Stimulated activated CD4-positive, alpha-beta T cell treated with anti-CD3 and anti-CD28 coated beads, Interleukin-12 subunit alpha, Interleukin-12 subunit beta, amount 100 ng/mL, for 4 hours (primary cell): ENCODE measurements around the gene SECTM1.

Experiments
- DNase-seq: peaks from one replicate; pipeline ENCODE4 v3.0.0-alpha.2; 2020

The SECTM1 gene

DNA sequence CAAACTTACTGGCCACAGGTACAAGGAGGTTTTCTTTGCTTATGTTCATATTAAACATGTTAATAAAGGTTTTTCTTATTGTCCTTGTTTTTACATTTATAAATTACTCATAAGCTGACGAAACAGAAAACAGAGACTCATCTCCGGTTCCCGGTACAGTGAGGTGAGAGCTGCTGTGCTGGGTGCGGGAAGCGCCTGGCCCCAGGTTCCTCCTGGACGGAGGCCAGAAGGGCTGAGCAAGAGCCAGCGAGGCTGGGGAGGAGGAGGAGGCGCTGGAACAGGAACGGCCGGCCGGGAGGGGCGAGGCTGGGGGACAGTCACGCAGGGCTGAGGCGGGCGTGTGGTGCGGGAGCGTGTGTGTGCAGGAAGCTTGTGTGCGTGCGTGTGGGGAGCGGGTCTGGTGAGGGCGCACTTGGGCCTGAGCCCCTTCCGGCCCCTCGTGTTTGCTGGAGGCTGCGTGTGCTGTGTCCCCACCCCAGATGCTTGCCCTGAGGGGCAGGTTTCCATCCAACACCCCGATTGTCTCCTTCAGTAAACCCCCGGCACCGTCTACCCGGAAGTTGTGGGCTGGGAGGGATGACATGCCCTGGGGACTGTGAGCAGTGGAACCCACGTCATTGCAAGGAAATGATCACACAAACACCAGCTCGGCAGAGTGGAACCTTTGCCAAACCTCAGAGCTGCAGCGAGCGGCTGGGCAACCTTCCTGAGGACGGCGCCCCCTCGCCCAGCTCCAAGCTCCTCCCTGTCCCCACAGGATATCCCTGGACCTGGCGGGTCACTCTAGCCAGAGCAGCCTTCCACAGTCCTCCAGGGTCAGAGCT, 35.6 kb downstream of the SECTM1 start:
- peak; percentile 81 for DNase-seq

DNA sequence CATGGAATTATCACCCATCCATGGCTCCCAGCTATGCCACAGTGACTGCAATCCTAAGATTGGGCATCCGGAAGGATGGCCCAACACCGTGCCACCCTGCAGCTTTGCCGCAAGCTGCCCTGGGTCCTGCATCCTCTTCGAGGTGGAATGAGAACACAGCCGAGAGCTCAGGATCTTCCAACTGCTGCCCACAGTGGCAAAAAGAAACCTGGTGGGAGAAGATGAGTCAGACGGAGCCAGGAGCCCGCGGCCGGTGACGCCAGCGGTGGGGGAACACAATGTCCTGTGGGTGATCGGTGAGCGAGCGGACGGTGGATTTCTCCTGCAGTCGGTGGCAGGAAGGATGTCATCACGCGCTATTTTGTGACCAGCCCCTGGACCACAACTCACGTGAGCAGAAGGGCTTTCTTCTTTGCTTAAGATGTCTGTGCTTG, 36.3 kb downstream of the SECTM1 start:
- DNase-seq = peak; percentile 70

DNA sequence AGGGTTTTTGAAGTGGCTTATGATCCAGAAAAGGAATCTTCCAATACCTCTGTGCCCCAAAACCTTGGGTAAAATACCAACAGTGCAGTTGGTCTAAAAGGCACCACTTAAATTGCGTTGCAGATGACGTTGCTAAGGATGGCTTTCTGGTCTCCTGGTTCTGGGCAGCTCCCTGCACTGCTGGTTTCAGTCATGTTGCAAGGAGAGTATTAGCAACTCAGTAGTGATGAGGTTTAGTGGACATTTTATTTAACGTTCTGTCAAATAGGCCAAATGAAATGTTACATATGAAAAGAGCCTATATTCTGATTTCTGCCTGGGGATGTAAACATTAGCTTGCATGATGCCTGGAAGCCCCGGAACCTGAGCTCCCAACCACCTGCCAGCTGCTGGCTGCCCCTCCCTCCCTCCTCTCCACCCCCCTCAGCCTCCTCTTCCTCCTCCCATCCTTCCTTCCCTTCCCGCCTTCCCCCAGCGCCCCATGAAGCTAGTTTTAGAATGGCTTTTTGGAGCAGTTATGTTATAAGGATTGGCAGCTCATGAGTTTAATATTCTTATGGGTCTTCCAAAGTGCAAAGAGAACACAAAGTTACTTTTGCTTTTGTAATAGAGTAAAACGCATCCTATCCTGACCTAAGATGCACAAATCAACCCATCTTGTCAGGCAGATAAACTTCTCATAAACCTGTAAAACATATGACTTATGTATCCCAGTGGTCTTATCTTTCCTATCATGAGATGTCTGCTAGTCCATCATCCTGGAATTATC, 36.9 kb downstream of the SECTM1 start:
- DNase-seq = no peak

- DNase-seq = no peak
Observed at GRCh38 chr17:82295472-82295814, 38.1 kb downstream of the SECTM1 start.

DNA sequence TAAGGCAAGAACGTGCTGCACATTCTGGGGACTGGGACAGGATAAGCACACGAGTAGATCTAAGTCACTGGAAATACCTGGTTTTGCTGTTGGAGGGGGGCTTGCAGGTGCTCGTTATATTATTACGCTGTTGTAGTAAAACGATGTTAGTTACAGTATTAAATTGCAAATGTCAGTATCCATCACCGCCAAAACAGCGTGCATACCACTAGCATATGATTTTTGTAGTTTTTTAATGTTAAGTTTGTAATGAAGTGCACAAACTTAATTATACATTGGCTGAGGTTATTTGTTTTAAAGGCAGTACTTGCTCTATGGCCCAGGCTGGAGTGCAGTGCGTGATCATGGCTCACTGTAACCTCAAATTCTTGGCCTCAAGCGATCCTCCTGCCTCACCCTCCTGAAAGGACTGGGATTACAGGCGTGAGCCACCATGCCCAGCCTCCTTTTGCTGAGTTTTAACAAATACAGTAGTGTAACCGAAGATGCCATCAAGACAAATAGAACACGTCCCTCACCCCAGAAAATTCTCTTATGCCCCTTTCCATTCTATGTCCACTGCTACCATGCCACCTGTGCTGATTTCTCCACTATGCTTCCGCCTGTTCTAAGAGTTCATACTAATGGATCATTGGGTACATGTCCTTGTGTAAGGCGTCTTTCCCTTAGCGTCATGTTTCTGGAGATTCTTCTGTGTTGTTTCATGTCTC, 39.3 kb downstream of the SECTM1 start:
- DNase-seq = no peak

DNA sequence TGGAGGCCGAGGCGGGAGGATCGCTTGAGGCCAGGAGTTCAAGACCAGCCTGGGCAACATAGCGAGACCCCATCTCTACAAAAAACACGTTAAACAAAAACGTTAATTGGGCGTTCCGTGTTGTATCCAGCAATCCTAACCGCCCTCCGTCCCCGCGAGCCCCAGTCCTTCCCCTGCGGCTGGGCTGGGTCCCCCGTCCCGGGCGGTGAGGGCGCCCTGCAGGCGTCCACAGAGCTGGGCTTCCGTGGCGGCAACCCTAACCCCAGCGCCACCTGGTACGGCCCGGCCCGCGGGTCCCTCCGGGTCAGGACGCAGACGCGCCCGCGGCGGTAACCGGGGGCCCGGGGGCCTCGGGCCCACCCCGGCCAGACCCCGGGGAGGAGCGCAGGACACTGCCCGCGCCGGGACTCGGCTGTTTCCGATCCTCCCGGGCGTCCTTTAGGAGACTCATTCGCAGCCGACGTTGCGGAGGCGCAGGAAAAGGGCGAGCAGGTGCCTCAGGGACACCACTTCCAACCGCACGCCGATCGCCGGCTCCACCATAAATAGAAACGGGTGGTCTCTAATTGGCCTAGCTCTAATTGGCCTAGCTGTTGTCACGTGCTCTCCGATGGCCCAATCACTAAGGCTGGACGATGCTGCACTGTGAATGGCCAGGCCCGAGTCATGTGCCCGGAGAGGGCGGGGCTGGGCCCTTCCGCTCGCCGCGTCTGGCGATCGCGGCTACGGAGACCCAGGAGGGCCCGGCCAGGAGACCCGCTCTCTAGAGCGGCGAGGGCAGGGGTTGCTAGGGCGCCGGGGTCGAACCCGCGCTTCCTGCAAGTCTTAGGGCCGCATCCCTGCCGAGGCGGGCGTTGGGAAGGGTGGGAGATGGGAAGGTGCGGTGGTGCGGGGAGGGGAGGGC, 41.1 kb downstream of the SECTM1 start:
- DNase-seq = peak; percentile 86

DNA sequence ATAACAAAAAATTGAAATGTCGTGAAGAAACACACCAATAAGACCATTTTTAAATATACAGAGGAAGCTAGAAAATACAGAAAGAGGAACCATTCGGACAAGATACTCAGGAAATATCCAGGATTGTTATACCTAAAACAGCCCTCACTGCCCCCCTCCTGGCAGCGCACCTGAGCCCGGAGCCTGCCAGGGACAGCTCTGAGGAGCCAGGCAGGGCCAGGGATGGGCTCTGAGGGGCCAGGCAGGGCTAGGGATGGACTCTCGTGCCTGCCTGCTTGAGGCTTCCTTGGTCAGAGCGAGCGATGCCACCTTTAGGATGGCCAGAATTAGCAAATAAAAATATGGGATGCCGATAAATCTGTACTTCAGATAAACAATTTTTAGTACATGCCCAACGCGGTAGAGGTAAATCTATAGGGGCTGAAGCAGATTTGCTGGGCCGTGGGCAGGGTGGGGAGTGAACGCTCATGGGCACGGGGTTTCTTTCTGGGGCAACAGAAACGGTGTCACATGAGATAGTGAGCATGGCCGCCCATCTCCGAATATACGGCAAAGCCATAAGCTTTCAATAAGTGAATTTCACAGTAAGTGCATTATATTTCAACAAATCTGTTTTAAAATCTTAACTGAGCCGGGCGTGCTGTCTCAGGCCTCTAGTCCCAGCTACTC, 41.9 kb downstream of the SECTM1 start:
- no peak for DNase-seq

DNA sequence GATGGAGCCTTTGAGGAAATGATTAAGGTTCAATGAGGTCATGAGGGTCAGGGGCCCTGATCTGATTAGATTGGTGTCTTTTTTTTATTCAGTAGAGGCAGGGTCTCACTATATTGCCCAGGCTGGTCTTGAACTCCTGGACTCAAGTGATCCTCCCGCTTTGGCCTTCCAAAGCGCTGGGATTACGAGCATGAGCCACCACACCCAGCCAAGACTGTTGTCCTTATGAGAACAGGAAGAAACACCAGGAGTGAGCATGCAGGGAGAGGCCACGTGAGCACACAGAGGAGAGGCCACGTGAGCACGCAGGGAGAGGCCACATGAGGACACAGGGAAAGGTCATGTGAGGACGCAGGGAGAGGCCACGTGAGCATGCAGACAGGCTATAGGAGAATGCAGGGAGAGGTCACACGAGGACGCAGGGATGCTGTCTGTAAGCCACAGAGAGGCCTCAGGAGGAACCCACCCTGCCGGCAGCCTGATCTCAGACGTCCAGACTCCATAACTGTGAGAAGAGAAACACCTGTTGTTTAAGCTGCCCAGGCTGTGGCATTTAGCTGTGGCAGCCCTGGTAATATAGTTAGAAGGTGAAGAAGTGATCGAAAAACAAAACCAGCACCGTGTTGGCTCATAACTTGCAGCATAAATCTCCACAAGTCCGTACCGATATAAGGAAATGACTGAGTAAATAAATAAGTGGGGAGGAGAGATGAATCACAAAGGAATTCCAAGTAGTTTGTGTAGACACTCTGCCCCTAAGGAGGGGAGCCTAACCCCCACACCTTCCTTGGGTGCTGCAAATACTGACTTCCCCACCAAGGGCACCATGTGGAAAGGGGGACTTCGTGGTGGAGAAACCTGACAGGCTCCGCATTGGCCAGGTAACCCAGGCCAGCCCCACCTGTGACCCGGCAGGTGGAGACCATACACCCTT, 45.4 kb downstream of the SECTM1 start:
- no peak for DNase-seq

DNA sequence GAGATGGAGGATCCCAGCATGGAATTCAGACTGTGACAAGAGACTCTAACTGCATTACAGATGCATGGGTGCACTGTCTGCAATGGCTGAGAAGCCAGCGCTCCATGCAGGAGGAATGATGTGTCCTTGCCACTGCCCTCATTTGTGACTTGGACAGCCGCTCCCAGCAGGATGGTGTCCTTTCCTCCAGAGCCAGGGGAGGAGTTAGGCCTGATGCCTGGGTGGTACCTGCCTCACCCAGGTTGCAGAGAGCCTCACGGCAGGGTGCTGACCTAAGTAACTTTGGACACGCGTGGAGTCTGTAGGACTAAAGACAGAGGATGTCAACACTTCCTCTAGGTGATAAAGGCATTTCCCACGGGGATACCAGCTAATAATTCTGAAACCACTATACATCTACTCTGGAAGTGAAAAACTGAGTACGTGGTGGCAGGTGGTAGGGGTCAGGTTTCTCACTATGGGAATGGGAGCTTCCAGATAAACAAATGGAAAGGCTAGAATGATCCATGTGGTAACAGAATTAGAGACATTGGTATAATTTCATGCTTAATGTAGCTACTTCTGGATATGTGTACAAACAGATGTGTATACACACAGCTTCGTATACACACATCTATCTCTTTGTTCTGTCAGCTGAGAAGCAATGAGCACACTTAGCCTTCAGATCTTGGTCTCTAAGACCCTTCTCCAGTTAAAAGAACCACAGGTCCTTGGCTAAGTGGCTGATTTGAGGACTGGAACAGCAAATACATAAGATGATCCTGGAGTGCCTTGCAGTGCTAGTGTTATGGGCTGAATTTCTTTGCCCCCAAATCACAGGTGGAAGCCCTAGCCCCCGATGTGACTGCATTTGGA, 46.3 kb downstream of the SECTM1 start:
- DNase-seq = no peak

GRCh38 chr17:82285141-82285540, 48.4 kb downstream of the SECTM1 start:
- no peak for DNase-seq

DNA sequence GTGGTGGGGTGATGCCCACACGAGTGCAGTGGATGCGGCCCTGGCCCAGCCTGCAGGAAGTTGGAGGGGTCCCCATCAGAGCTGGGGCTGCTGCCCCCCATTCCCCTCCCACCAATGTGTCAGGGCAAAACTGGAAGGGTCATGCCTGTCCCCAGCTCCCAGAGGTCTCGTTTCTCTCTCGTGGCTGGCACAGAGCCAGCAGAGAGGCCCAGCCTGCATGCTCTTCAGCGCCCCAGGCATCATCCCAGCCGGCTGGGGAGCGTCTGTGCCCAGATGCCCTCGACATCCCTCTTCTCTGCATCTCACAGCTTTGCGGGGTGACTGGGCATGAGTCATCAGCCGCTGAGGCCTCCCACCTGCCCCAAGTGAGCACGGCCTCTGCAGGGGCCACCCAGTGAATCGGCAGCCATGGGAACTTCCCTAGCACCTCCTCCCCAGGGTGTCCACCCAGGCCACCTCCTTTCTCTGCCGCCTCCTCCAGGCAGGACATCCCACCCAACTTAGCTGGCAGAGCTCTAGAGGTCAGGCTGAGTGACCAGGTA, 50.3 kb downstream of the SECTM1 start:
- DNase-seq = peak; percentile 39

GRCh38 chr17:82282239-82283207, 51.0 kb downstream of the SECTM1 start:
- no peak for DNase-seq

DNA sequence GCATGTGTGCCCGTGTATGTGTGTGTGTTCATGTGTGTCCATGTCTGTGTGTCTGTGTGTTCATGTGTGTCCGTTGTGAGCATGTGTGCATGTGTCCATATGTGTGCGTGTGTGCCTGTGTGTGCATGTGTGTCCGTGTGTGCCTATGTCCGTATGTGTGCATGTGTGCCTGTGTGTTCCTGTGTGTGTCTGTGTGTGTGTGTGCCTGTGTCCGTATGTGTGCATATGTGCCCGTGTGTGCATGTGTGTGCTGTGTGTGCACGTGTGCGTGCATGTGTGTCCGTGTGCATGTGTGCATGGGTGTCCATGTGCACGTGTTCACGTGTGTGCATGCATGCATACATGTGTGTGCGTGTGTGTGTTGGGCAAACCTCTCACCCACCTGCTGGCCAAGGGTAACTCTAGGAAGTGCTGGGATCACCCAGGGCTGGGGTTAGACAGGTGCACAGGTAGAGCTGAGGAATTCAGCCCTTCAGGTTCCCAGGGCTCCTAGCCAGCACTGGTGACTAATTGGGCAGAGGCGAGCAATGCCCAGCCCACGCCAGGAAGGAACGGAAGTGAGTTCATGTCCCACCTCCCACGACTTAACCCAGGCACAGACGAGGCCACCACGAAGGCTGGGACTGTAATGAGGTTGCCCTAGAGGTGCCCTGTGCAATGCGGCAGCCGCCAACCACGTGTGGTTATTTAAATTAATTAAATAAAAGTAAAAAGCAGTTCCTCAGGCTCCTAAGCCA, 51.9 kb downstream of the SECTM1 start:
- peak; percentile 49 for DNase-seq

- DNase-seq = no peak
Observed at GRCh38 chr17:82281076-82281475, 52.5 kb downstream of the SECTM1 start.

DNA sequence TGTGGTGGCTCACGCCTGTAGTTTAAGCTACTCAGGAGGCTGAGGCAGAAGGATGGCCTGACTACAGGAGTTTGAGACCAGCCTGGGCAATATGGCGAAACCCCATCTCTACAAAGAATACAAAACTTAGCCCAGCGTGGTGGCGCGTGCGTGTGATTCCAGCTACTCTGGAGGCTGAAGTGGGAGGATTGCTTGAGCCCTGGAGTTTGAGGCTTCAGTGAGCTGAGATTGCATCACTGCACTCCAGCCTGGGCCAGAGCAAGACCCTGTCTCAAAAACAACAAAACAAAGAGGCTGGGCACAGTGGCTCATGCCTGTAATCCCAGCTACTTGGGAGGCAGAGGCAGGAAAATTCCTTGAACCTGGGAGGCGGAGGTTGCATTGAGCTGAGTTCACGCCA, 53.0 kb downstream of the SECTM1 start:
- DNase-seq = no peak

DNA sequence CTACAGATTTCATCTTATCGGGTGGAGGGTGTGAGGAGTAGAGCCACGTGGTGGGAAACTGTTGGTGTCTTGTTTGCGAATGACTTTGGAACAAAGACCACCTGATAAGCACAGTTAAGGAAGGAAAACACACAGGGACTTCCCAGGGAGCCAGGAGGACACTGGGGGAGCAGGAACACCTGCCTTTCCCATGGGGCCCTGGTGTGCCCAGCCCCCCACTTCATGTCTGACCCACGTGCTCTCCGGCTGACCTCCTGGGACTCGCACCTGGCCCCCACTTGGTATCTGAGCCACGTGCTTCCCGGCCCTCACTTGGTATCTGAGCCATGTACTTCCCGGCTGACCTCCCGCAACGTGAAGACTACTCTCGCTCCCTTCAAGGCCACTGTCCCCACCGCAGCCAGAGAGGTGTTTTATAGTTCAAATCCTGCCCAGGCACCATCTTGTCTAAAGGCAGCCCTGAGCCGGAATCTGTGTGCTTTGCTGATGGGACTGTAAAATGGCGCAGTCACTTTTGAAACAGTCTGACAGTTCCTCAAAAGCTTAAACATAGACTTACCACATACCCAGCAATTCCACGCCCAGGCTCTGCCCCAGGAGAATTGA, 54.7 kb downstream of the SECTM1 start:
- DNase-seq = no peak

DNA sequence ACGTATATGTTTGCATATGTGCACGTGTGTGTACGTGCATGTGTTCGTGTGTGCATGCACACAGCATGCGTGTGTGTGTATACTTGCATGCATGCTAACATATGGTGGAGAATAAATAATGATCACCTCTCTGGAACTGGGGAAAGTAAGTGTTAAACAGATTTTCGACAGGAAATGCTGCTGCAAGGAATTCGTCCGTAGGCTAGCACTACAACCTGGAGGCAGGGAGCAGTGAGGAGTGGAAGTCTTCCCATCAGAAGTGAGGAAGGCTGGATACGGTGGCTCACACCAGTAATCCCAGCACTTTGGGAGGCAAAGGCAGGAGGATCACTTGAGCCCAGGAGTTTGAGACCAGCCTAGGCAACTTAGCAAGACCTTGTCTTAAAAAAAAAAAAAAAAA, 55.3 kb downstream of the SECTM1 start:
- DNase-seq = no peak
